Gastrocnemius medialis (tissue), 4 donors: Measurements from ENCODE around the gene ARHGAP26.

Source experiments
- POLR2A ChIP-seq, 2 donors: fragments of 450-650 bp; IDR thresholded peaks; one replicate each; pipeline ENCODE4 v1.6.1; 2017; ENCODE audit warnings: antibody characterized with exemption in 2 of 2, mild to moderate bottlenecking in 2 of 2, moderate library complexity in 2 of 2
- TF ChIP-seq, protein P1 (sequence below), 5 experiments: fragments of 450-650 bp in 3 of 5; fragments of 200-600 bp in 2 of 5; sonication (generic) in 2 of 5; IDR thresholded peaks in 4 of 5; conservative IDR thresholded peaks in 1 of 5; 1 replicate in 4 of 5; 2 replicates in 1 of 5; pipeline ENCODE4 v1.5.1; 2016 to 2019; ENCODE audit warnings: antibody characterized with exemption in 5 of 5, mild to moderate bottlenecking in 3 of 5, moderate library complexity in 3 of 5

DNA sequence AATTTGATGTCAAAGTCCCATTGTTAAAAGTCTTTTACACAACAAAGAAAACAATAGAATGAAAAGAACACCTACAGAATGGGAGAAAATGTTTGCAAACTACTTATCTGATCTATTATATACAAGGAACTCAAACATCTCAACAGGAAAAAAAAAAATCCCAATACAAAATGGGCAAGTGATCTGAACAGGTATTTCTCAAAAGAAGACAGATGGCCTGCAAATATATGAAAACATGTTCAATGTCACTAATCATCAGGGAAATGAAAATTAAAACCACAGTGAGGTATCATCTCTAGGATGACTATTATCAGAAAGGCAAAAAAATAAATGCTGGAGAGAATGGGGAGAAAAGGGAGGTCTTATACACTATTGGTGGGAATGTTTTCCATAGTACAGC is 301.8 kb downstream of the ARHGAP26 start:
- TF ChIP-seq, protein P1, sequence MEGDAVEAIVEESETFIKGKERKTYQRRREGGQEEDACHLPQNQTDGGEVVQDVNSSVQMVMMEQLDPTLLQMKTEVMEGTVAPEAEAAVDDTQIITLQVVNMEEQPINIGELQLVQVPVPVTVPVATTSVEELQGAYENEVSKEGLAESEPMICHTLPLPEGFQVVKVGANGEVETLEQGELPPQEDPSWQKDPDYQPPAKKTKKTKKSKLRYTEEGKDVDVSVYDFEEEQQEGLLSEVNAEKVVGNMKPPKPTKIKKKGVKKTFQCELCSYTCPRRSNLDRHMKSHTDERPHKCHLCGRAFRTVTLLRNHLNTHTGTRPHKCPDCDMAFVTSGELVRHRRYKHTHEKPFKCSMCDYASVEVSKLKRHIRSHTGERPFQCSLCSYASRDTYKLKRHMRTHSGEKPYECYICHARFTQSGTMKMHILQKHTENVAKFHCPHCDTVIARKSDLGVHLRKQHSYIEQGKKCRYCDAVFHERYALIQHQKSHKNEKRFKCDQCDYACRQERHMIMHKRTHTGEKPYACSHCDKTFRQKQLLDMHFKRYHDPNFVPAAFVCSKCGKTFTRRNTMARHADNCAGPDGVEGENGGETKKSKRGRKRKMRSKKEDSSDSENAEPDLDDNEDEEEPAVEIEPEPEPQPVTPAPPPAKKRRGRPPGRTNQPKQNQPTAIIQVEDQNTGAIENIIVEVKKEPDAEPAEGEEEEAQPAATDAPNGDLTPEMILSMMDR (IDR thresholded peaks at IDR 0.05 in 4 of 5, conservative IDR thresholded peaks at IDR 0.05 in 1 of 5): no peak
- no peak for TF ChIP-seq POLR2A (IDR thresholded peaks at IDR 0.05)
